Stimulated activated CD4-positive, alpha-beta T cell treated with anti-CD3 and anti-CD28 coated beads, TNF-alpha, amount 100 ng/mL, for 48 hours (primary cell): ENCODE data around the gene INO80C.

Source experiments
- DNase-seq, 3 donors: peaks; one replicate each; pipeline ENCODE4 v3.0.0-alpha.2; 2020; ENCODE audit warnings: low read depth in 3 of 3

The INO80C gene, protein sequence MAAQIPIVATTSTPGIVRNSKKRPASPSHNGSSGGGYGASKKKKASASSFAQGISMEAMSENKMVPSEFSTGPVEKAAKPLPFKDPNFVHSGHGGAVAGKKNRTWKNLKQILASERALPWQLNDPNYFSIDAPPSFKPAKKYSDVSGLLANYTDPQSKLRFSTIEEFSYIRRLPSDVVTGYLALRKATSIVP

DNA sequence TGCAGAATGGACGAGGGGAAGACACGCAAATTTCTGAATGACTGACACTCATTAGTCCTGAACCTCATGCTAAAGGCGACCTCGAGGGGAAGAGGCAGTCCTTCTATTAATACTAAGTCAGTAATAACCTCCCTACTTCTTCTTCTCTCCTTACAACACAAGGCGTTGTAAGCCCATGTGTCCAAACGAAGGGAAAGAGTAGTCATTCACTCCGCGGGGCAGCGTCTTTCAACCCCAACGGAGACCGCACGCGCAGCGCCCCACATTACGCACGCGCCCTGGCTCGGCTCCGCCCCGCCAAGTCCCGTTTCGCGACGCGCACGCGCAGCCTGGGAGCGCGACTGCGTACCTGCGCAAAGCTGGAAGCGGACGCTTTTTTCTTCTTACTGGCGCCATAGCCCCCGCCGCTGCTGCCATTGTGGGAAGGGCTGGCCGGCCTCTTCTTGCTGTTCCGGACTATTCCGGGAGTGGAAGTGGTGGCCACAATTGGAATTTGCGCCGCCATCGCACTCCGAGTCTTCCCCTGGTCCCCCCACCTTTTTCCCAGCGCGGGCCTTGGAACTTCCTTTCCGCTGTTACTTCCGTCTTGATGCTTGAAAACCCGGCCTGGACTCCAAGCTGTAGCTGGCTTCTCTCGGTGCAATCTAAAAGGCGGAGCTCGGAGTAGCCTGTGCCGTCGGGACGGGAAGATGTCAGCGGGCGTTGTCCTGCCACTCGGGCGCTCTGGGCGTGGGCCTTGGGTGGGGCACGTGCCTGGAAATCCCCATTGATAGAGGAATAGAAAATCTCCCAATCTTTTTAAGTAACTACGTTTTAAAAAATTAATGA is at the start of gene INO80C:
Gene INO80C (minus strand): TSS at position 591 of the 828 bp plus-strand sequence. CDS start 86 bp downstream, at position 505.
- DNase-seq = peak; percentile 84 to 86 (median 84)

DNA sequence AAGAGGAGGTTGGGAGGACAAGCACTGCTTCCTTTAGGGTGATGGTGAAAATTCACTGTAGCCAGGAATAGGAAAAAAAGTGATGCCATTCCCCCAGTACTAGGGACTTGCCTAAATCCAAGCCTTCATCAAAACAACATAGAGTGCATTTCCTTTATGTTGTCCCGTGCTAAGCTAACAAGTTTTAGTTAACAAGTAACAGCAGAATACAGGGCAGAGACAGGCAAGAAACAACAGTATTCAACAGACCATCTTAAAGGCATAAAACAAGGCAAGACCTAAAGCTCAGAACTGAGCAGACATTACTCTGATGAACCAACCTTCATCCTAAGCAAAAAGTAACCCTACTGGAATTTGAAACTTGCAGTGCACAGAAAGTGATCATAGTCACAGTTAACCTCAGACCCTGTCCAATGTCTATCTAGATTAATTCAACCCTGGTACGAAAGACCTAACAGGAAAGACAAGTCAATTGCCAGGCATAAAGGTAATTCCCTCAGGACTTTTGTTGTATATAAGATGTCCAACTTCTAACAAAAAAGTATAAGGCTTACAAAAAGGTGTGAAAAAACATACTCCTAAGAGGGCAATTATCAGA is 49.3 kb upstream of the INO80C start:
- DNase-seq = no peak

DNA sequence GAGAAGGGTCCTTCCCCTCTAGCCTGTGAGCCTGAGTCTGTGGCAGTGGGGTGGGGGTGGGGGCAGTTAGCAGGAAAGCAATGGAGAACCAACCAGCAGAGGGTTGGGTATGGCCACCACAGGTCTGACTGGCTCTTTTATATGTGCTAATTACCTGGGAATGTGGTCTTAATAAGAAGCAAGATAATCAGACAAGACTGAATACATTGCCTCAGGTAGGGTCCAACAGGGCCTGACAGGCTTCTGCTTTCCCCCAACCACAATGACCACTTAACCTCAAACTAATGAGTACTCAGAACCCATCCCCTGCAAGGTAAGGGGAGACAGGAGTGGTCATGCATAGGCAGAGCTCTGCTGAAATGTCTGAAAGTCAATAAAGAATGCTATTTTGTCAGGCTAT is 44.6 kb upstream of the INO80C start:
- no peak for DNase-seq

DNA sequence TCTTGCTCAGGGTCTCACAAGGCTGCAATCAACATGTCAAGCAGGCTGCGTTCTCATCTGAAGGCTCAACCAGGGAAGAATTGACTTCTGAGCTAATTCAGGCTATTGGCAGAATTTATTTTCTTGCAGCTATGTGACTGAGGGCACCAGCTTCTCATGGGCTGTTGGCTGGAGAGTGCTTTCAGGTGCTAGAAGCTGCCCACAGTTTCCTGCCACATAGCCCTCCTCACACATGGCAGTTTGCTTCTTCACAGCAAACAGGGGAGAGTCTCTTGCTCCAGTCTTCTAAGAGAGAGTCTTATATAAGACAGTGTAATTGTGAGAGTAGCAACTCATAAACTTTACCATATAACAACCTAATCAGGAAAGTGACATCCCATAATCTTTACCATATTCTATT is 37.5 kb upstream of the INO80C start:
- no peak for DNase-seq

DNA sequence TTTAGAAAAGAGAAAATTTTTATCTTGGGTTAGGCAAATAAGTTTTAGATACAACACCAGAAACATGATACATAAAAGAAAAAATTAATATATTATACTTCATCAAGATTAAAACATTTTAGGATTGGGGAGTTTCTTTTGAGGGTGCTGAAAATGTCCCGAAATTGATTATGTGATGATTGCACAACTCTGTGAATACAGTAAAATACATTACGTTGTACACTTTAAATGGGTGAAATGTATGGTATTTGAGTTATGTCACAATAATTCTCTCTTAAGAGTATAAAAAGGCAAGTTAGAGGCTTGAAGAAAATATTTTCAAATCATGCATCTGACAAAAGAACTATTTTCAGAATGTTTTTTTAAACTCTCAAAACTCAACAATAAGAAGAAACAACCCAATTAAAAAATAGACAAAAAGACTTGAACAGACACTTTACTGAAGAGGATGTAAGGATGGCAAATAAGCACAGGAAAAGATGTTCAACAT is 36.2 kb upstream of the INO80C start:
- DNase-seq = no peak

DNA sequence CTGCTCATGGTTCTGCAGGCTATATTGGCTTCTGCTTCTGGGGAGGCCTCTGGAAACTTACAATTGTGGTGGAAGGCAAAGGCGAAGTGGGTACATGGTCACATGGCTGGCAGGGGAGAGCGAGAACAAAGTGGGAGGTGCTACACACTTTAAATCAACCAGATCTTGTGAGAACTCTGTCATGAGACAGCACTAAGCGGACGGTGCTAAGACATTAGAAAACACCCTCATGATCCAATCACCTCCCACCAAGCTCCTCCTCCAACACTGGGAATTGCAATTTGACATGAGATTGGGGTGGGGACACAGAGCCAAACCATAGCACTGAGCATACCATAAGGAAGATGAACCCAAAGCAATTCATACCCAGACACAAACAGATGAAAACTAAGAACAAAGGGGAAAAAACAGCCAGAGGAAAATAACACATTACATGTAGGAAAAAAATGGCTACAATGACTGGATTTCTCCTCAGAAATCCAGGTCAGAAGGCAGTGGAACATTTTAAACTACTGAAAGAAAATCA is 31.1 kb upstream of the INO80C start:
- no peak for DNase-seq

DNA sequence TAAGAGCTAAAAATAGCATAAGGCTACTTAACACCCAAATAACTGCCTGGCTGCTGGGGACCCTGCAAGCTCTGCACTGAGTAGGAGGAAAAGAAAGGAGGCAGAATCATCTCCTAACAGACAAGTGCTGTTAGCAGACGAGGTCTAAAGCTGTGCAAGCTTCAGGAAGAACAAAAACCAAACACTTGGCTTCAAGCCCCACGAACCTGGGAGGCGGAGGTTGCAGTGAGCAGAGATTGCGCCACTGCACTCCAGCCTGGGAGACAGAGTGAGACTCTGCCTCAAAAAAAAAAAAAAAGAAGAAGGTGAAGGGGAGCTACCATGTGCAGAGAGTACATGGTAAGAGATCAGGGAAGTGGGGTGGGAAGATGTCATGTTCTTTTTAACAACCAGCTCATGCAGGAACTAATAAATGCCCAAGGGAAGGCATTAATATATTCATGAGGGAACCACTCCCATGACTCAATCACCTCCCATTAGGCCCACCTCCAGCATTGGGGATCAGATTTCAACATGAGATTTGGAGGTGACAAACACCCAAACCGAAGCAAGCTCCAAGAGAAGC is 28.8 kb upstream of the INO80C start:
- DNase-seq = no peak

DNA sequence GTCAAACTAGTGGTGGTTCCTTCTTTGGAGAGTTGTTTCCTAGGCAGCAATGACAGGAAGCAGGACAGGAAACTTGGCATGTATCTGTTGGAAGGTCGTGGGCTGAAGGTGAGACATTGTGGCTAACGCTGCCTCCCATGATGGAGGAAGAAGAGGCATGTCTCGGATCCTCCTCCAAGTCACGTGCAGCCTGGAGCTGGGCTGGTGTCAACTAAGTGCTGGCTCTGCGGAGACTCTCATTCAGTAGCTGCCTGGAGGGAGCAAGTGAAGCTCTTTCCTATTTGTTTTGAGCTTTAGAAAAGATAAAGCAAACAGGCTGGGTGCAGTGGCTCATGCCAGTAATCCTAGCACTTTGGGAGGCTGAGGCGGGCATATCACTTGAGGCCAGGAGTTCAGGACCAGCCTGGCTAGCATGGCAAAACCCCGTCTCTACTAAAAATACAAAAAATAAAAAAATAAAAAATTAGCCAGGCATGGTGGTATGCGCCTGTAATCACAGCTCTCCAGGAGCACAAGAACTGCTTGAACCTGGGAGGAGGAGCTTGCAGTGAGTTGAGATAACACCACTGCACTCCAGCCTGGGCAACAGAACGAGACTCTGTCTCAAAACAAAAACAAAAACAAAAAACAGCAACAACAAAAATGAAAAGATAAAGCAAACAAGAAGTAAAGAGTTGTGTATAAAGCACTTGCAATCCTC is 28.2 kb upstream of the INO80C start:
- DNase-seq = no peak

DNA sequence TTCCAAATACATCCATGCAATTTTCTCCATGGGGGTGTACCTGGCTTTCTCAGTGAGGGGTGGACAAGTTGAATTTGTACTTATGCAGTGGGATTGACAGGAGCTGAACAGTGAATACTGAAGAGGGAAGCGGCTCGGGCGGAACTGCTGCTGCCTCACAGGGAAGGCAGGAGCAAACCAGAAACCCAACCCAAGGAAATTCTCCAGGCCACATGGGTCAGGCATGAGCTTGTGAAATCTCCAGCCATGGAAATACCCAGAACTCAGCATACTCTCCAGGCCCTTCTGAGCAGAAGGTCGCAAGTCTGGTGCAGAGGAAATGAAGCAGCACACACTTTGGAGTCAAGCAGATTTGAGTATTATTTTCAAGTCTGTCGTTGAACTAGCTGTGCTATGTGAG is 26.5 kb upstream of the INO80C start:
- no peak for DNase-seq

DNA sequence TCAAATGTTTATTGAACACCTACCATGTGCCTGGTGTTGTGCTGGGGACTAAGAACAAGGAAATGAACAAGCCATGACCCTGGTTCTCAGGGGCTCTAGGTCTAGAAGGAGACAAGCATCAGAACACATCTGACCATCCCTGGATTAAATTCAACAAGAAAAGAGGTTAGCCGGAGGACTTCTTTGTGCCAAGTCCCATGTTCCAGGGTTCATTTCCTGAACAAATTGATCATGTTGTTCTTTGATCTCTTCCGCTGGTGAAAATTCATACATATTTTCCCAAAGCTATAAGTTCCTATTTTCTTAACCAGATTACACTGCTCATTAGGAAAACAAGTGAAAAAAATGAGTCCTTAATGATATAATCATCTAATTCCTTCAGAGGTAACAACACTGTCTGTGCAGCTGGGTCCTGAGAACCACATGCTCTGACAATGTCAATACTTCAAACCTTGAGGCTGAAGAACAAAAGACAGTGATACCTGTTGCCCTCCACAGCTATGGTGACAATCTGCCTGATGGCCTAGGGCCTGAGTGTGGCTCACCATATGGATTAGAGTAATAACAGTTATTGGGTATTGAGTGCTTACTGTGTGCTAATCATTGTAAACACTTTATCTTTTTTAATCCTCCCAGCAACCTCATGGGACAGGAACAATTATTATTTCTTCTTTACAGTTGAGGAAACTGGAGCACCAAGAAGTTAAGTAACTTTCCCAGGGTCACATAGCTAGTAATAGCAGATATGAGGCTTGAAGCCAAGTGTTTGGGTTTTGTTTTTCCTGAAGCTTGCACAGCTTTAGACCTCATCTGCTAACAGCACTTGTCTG is 24.6 kb upstream of the INO80C start:
- no peak for DNase-seq

DNA sequence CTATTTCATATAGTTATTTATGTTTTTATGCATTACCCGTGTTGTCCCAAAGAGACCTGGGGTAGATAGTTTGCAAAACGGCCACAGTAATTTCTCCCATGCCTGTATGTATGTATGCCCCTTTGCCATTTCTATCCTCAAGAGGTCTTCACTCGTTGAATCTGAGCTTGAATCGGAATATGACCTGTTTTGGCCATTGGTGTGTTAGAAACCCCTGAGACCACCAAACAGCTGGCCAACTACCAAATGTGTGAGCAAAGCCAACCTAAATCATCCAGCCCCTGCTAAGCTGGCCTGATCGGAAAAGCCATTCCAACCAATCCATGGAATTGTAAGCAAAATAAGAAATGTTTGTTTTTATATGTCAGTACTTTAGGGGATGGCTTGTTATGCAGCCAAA is 23.4 kb upstream of the INO80C start:
- no peak for DNase-seq

DNA sequence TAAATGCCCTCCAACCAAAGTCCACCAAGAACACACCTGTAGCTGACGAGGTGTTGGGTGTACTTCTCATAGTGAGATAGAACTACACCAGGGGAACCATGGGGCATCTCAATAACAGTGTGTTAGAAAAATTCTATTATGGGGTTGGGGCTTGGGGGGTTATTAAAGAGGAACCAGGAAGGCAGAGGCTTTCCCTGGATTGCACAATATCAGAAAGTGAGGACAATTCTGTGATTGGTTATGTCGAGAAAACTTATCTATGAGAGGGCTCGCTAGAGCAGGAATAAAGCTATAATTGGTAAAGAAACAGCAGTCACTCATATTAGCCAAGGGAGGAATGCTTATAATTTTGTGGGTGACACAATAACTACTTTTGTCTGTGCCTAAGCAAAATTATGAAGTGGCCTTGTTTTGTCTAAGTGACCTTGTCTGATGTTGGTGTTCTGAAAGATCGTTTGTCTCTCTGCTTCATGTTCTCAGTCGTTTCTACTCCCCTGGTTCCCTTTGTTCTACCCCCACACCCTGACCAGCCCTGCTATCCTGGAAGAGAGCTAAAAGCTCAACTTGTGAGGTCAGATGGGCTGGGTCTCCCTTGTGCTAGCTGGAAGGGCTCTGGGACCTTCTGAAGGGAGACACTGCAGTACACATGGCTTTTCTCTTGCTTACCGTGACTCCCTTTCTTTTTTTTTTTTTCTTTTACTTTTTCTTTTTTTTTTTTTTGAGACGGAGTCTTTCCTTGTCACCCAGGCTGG is 21.6 kb upstream of the INO80C start:
- no peak for DNase-seq

DNA sequence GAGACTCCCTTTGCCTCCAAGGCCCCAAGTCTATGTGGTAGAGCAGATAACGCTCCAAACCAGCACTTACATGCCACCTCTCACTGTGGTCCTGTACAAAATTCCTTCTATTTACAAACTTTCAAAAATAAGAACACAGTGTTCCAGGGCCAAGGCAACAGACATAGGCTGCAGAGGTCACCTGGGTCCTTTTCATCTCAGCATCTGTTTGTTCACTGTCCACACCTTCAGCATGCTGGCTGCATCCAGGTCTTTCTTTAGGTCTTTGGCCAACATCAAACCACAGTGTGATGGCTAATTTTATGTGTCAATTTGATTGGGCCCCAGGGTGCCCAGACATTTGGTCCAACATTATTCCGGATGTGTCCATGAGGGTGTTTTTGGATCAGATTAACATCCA is 20.0 kb upstream of the INO80C start:
- no peak for DNase-seq

DNA sequence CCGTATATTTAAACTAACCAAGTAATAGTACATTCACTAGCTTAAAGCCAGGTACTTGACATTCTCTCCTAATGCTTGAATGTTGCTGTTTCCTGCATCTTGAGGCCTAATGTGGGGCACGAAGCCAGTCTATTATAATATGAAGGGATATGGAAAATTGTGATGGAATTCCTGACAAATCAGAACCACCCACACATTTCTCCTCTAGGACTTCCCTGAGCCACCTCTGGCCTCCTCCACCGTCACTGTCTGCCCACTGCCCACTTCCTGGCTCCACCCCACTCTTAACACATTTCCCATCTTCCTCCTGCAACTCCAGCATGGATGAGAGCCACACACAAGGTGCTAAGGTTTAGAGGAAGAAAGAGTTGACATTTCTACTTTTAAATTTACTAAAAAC is 19.0 kb upstream of the INO80C start:
- no peak for DNase-seq

DNA sequence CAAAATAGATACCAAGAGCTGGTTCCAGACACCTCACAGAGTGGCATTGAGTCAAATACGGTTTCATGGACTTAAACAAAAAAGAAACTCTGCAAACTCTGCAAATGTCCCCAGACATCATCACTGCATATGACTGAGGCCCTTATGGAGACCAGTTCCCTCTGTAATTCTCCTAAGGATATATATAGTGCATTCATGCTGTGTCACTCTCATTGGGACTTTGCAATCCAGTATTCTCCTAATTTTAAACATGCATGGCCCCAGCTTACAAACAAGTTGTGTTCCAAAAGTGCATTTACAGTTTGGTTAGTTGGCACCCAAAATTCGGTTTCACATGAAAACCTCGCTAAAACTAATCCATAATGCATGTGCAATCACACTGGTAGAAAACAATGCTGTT is 18.6 kb upstream of the INO80C start:
- DNase-seq = no peak

DNA sequence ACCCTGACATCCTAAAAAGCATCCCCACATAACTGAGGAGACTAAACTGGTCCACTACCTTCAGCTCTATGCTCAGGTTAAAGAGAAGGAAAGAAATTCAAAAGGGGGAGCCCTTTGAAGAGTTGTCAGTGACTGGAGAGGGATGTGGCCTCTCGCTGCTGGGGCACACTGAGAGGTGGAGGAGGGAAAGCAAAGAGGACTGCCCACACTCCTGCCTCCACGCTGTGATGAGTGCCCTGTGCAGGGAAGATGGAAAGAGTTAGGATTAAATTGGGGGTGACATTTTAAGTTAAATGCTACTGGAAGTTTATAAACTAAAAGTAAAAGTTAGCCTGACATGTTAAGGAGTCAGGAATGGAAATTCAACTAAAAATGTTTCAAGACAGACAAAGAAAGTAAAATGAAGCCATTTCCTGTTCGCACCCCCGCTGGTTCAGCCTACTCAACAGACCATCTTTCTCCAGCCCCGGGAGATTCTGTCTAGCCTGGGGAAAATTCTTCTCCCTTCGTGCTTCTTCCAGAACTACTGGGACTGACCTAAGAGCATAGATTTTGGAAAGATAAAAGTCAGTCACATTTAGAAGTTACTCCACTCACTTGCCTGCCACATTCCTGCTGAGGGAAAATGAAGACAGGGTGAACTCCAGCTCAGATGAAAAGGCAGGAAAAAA is 17.8 kb upstream of the INO80C start:
- DNase-seq = no peak

DNA sequence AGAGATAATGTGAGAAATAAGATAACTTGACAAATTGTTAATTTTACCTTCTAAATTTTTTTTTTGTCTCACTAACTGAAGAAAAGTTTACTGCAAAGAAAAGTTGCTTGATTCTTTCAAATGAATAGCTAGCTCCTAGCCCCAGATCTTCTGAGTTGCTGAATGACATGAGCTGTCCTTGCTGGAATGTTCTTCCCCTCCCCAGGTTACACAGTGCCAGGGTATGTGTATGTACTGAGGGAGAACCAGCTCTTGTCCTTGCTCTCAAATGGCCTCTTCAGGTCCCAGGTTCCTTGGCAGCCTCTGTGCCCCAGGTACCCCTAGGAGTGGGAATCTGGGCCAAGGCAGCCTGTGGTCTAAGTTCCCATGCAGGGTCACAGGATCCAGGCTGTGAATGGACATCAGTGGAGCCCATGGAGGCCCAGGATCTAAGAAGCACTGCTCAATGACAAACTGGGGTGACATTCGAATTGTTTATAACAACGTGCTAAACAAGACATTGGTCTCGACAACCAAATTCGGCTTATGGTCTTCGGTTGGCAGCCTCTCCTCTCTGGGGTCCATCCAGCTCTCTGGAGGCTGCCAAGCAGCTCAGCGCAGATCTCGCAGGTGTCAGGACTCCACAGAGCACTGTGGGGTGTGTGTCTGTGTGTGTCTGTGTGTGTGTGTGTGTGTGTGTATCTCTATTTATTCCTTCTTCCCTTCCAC is 17.1 kb upstream of the INO80C start:
- no peak for DNase-seq

DNA sequence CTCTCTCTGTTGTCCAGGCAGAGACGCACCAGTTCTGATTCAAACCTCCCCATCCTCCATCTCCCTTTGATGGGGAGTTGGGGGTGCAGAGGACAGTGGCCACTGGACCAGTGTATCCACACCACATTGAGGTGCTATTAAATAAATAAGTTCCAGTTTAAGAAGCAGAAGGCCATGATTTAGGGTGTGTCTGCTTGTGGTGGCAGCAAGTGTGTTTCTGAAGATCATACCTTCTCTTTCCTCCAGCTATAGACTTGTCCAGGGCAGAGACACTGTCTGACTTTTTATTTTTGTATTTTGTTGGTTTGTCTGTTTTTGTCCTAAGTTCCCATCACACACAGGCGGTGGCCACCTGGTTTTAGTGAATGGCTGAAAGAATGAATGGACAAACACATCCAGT is 16.5 kb upstream of the INO80C start:
- DNase-seq = no peak
